Measurements from ENCODE around the gene BOD1. TPM values are rescaled to one million over a fixed set of nuclear protein-coding genes. Genes with fewer than 3 reads are reported as not detected.

Gene BOD1
- total and polyA plus RNA-seq, 10 of the 15 experiments (the other 5 are each of a cell fraction or from before 2014, with no cell fraction given): 14.1 to 35.8 (median 29.6) TPM

DNA sequence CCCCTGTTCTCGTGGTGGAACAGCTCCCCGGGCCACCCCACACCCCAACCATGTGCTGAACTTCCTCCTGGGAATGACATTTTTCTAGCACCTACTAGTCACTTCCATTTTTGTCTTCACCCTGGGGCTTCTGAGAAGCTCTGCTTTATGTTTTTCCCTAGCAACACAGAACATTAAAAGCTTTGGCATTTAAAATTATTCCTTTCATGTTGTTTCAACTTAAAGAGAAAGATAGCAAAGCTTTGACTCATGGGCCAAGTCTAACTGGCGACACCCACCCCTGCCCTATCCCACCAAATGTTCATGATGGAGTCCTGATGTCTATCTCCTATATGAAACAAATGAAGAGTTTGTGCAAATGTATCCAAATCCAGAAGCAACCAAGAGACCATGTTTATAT, 22.4 kb downstream of the BOD1 start:
- CTCF ChIA-PET: interaction anchor here (1.7 kb wide), 1 partner anchor 21 kb away, joined by 7 read pairs; no protein-coding TSS in a partner anchor
- RAD21 ChIA-PET (ENCODE audit: unreplicated experiment): no interaction called here

GRCh38 chr5:173592050-173592669, 24.3 kb downstream of the BOD1 start:
- H3K27me3 ChIP-seq (replicated peaks in 1 of 2; ENCODE audit: control insufficient read depth in 2 of 2, insufficient read depth in 2 of 2, low read length in 1 of 2): no peaks in the 10 kb centered on the region
- H3K9ac ChIP-seq (ENCODE audit: control insufficient read depth, insufficient read depth, low read length): no peak overlapping the region
- in situ Hi-C loops (cut with MboI) (no loop called here), intact Hi-C loops (cut with micrococcal nuclease; ENCODE audit: unreplicated experiment) (no loop called here)
- H2AFZ ChIP-seq (ENCODE audit: control insufficient read depth, low read depth, low read length): no peak overlapping the region
- BruUV-seq (replicated peaks): no TSS peak
- ChIA-PET CTCF (interaction anchor here (0.7 to 1.3 kb wide), 5 partner anchors 10 to 382 kb away, joined by 3 to 6 read pairs (median 3); no protein-coding TSS in a partner anchor), SMC1A (ENCODE audit: uncharacterized antibody, unreplicated experiment) (interaction anchor here (1.1 to 1.4 kb wide), 2 partner anchors 10 to 24 kb away, joined by 3 to 4 read pairs; no protein-coding TSS in a partner anchor), RAD21 (ENCODE audit: unreplicated experiment) (interaction anchor here (0.6 to 1.0 kb wide), 2 partner anchors 24 to 381 kb away, joined by 3 read pairs; no protein-coding TSS in a partner anchor), POLR2A (no interaction called here)
- H3K9me3 ChIP-seq (replicated peaks; ENCODE audit: control insufficient read depth, insufficient read depth, low read length): peaks cover 9% of the 10 kb centered on the region; the same call in 2 of the 3 replicates
- H3K79me2 ChIP-seq (ENCODE audit: control insufficient read depth, insufficient read depth, low read length): no peaks in the 10 kb centered on the region
- H3K36me3 ChIP-seq (ENCODE audit: control insufficient read depth in 2 of 2, insufficient read depth in 2 of 2, low read length in 1 of 2): no peaks in the 10 kb centered on the region
- H4K20me1 ChIP-seq (ENCODE audit: control insufficient read depth, insufficient read depth): no peaks in the 10 kb centered on the region; the same call in 1 of the 2 replicates
- ATAC-seq (no peak), DNase-seq (ENCODE audit: low read depth, low spot score) (no peak), FAIRE-seq (peak; percentile 23)
- WGBS (ENCODE audit: insufficient coverage, insufficient replicate concordance, low lambda C conversion rate, missing lambda C conversion rate): 5% methylated on average over 2 of the region's 2 CpGs
- no peaks in the 10 kb centered on the region for H3K4me1 ChIP-seq (ENCODE audit: control insufficient read depth, insufficient read depth, low read length)
- TF ChIP-seq YY1 (IDR thresholded peaks at IDR 0.05; ENCODE audit: low read depth, low read length) (0 out of 2 replicates have a peak, but pooled peaks have one; percentile 47), SMC3 (IDR thresholded peaks at IDR 0.05; ENCODE audit: borderline replicate concordance, low read length) (peak; percentile 21; the same call in 1 of the 2 replicates), POLR2AphosphoS5 (IDR thresholded peaks at IDR 0.05; ENCODE audit: low read length) (no peak), POLR2AphosphoS2 (IDR thresholded peaks at IDR 0.05; ENCODE audit: low read depth, low read length) (no peak), ASH2L (IDR thresholded peaks at IDR 0.05; ENCODE audit: borderline replicate concordance, low read depth) (no peak), NFXL1 (IDR thresholded peaks at IDR 0.05; ENCODE audit: borderline replicate concordance) (0 out of 2 replicates have a peak, but pooled peaks have one; percentile 38), CBX5 (IDR thresholded peaks at IDR 0.05; ENCODE audit: low read depth) (peak; percentile 99), MEF2B (IDR thresholded peaks at IDR 0.05; ENCODE audit: partially characterized antibody, poor library complexity, severe bottlenecking) (no peak), RAD21 (IDR thresholded peaks at IDR 0.05; ENCODE audit: insufficient read depth, low read depth, low read length) (peak; percentile 27; the same call in 1 of the 2 replicates)
- TF ChIP-seq, protein P1, sequence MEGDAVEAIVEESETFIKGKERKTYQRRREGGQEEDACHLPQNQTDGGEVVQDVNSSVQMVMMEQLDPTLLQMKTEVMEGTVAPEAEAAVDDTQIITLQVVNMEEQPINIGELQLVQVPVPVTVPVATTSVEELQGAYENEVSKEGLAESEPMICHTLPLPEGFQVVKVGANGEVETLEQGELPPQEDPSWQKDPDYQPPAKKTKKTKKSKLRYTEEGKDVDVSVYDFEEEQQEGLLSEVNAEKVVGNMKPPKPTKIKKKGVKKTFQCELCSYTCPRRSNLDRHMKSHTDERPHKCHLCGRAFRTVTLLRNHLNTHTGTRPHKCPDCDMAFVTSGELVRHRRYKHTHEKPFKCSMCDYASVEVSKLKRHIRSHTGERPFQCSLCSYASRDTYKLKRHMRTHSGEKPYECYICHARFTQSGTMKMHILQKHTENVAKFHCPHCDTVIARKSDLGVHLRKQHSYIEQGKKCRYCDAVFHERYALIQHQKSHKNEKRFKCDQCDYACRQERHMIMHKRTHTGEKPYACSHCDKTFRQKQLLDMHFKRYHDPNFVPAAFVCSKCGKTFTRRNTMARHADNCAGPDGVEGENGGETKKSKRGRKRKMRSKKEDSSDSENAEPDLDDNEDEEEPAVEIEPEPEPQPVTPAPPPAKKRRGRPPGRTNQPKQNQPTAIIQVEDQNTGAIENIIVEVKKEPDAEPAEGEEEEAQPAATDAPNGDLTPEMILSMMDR (IDR thresholded peaks at IDR 0.05 in 2 of 3, conservative IDR thresholded peaks at IDR 0.05 in 1 of 3; ENCODE audit: control insufficient read depth in 2 of 3, extremely low read depth in 1 of 3, insufficient read depth in 1 of 3, low read depth in 3 of 3, low read length in 3 of 3): peak; percentile 40 to 58 (median 48); a peak in 5 of 6 replicates
- no peak overlapping the region for H3K4me3 ChIP-seq
- no peak overlapping the region for H3K27ac ChIP-seq (ENCODE audit: control insufficient read depth, insufficient read depth)
- no peak overlapping the region for H3K4me2 ChIP-seq (ENCODE audit: control insufficient read depth, insufficient read depth)

More for the DNA sequence above, 22.4 kb downstream of the BOD1 start:
- no peaks in the 10 kb centered on the region for H3K79me2 ChIP-seq (ENCODE audit: control insufficient read depth, insufficient read depth, low read length)
- H3K27me3 ChIP-seq (replicated peaks in 1 of 2; ENCODE audit: control insufficient read depth in 2 of 2, insufficient read depth in 2 of 2, low read length in 1 of 2): no peaks in the 10 kb centered on the region
- H3K4me3 ChIP-seq: no peak overlapping the region
- H4K20me1 ChIP-seq (ENCODE audit: control insufficient read depth, insufficient read depth): no peaks in the 10 kb centered on the region; the same call in 1 of the 2 replicates
- H3K27ac ChIP-seq (ENCODE audit: control insufficient read depth, insufficient read depth): no peak overlapping the region
- POLR2A ChIA-PET: no interaction called here
- 62% methylated on average over 3 of the region's 3 CpGs for WGBS (ENCODE audit: insufficient coverage, insufficient replicate concordance, low lambda C conversion rate, missing lambda C conversion rate)
- peaks cover 9% of the 10 kb centered on the region; the same call in 2 of the 3 replicates for H3K9me3 ChIP-seq (replicated peaks; ENCODE audit: control insufficient read depth, insufficient read depth, low read length)
- TF ChIP-seq RAD21 (IDR thresholded peaks at IDR 0.05; ENCODE audit: insufficient read depth, low read depth, low read length): no peak
- H3K4me2 ChIP-seq (ENCODE audit: control insufficient read depth, insufficient read depth): no peak overlapping the region
- H3K9ac ChIP-seq (ENCODE audit: control insufficient read depth, insufficient read depth, low read length): no peak overlapping the region
- no TSS peak for BruUV-seq (replicated peaks)
- no peak overlapping the region for H2AFZ ChIP-seq (ENCODE audit: control insufficient read depth, low read depth, low read length)
- in situ Hi-C loops (cut with MboI) (no loop called here), intact Hi-C loops (cut with micrococcal nuclease; ENCODE audit: unreplicated experiment) (no loop called here)
- H3K36me3 ChIP-seq (ENCODE audit: control insufficient read depth in 2 of 2, insufficient read depth in 2 of 2, low read length in 1 of 2): no peaks in the 10 kb centered on the region
- DNase-seq (ENCODE audit: low read depth, low spot score) (no peak), ATAC-seq (no peak), FAIRE-seq (no peak)
- SMC1A ChIA-PET (ENCODE audit: uncharacterized antibody, unreplicated experiment): interaction anchor here (0.7 kb wide), 1 partner anchor 379 kb away, joined by 3 read pairs; no protein-coding TSS in a partner anchor
- H3K4me1 ChIP-seq (ENCODE audit: control insufficient read depth, insufficient read depth, low read length): no peaks in the 10 kb centered on the region

Measured in GM12878 (cell line).